ENCODE results near the gene DSCAM. TPM values are rescaled to one million over a fixed set of nuclear protein-coding genes. Genes with fewer than 3 reads are reported as not detected.

DSCAM gene
- total and polyA plus RNA-seq, 10 of the 15 experiments (the other 5 are each of a cell fraction or from before 2014, with no cell fraction given) = not detected

DNA sequence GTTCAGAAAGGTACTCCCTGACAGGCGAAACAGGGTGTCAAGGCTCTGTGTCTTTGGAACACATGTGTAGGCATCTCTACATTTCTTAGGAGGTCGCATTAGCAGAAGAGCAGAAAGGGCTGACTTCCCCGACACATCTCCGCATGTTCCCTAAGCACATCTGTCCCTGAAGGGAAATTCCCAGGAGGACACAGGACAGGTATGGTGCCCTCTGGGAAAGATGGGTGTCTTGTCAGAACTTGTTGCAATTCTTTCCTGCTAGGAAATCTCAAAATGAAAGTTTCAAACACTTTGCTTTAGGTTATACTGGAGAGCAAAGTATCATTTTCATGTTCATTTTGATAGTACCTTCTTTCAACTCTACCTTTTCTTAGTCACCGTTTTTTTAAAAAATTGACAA, 2.0 kb downstream of the DSCAM start (continued):
- TF ChIP-seq, protein P1, sequence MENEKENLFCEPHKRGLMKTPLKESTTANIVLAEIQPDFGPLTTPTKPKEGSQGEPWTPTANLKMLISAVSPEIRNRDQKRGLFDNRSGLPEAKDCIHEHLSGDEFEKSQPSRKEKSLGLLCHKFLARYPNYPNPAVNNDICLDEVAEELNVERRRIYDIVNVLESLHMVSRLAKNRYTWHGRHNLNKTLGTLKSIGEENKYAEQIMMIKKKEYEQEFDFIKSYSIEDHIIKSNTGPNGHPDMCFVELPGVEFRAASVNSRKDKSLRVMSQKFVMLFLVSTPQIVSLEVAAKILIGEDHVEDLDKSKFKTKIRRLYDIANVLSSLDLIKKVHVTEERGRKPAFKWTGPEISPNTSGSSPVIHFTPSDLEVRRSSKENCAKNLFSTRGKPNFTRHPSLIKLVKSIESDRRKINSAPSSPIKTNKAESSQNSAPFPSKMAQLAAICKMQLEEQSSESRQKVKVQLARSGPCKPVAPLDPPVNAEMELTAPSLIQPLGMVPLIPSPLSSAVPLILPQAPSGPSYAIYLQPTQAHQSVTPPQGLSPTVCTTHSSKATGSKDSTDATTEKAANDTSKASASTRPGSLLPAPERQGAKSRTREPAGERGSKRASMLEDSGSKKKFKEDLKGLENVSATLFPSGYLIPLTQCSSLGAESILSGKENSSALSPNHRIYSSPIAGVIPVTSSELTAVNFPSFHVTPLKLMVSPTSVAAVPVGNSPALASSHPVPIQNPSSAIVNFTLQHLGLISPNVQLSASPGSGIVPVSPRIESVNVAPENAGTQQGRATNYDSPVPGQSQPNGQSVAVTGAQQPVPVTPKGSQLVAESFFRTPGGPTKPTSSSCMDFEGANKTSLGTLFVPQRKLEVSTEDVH (IDR thresholded peaks at IDR 0.05; ENCODE audit: low read depth, partially characterized antibody) = no peak
- TF ChIP-seq IRF4 (IDR thresholded peaks at IDR 0.05; ENCODE audit: low read depth, low read length) = no peak

GRCh38 chr21:40842197-40842552, 4.8 kb downstream of the DSCAM start:
- TF ChIP-seq CBFB (IDR thresholded peaks at IDR 0.05; ENCODE audit: low read depth) (no peak), CREB1 (IDR thresholded peaks at IDR 0.05; ENCODE audit: low read depth) (no peak), IRF3 (IDR thresholded peaks at IDR 0.05) (no peak), JUND (IDR thresholded peaks at IDR 0.05; ENCODE audit: low read depth, low read length) (no peak), ZNF384 (IDR thresholded peaks at IDR 0.05; ENCODE audit: borderline replicate concordance, low read depth, low read length) (no peak)
- in situ Hi-C loops (cut with MboI) (no loop called here), intact Hi-C loops (cut with micrococcal nuclease; ENCODE audit: unreplicated experiment) (no loop called here)
- WGBS (ENCODE audit: insufficient coverage, insufficient replicate concordance, low lambda C conversion rate, missing lambda C conversion rate) = 40% methylated on average over 11 of the region's 11 CpGs
- H3K9ac ChIP-seq (ENCODE audit: control insufficient read depth, insufficient read depth, low read length) = no peak overlapping the region
- H3K4me1 ChIP-seq (ENCODE audit: control insufficient read depth, insufficient read depth, low read length) = no peaks in the 10 kb centered on the region
- DNase-seq (ENCODE audit: low read depth, low spot score) = no peak
- H3K36me3 ChIP-seq (ENCODE audit: control insufficient read depth in 2 of 2, insufficient read depth in 2 of 2, low read length in 1 of 2) = no peaks in the 10 kb centered on the region
- no peak overlapping the region for H3K4me2 ChIP-seq (ENCODE audit: control insufficient read depth, insufficient read depth)
- no TSS peak for BruUV-seq (replicated peaks)
- RAD21 ChIA-PET (ENCODE audit: unreplicated experiment) = no interaction called here
- no peaks in the 10 kb centered on the region for H3K27me3 ChIP-seq (replicated peaks in 1 of 2; ENCODE audit: control insufficient read depth in 2 of 2, insufficient read depth in 2 of 2, low read length in 1 of 2)
- no peak overlapping the region for H3K4me3 ChIP-seq
- H3K9me3 ChIP-seq (replicated peaks; ENCODE audit: control insufficient read depth, insufficient read depth, low read length) = no peaks in the 10 kb centered on the region; the same call in 2 of the 3 replicates
- no peaks in the 10 kb centered on the region for H4K20me1 ChIP-seq (ENCODE audit: control insufficient read depth, insufficient read depth)
- POLR2A ChIA-PET = no interaction called here
- ATAC-seq = no peak
- H2AFZ ChIP-seq (ENCODE audit: control insufficient read depth, low read depth, low read length) = no peak overlapping the region
- SMC1A ChIA-PET (ENCODE audit: uncharacterized antibody, unreplicated experiment) = no interaction called here
- no peak for FAIRE-seq
- CTCF ChIA-PET = no interaction called here
- no peaks in the 10 kb centered on the region for H3K79me2 ChIP-seq (ENCODE audit: control insufficient read depth, insufficient read depth, low read length)
- H3K27ac ChIP-seq (ENCODE audit: control insufficient read depth, insufficient read depth) = no peak overlapping the region

Data from GM12878 (cell line).